Tibial nerve (tissue), 4 donors: ENCODE data around the gene SCAF1. TPM values are rescaled to one million over a fixed set of nuclear protein-coding genes. Genes with fewer than 3 reads are reported as not detected.
A peak's percentile ranks its signal among the peaks of the same experiment; 100 is the strongest.

Experiments used
- DNase-seq, 2 donors: peaks; one replicate each; pipeline ENCODE4 v3.0.0-alpha.2; 2019; ENCODE audit warnings: low spot score in 2 of 2
- H3K27ac ChIP-seq, 4 donors: fragments of 200-600 bp; sonication (generic) in 3 of 4; one replicate each; pipeline ENCODE4 v1.5.1; 2017 to 2019; ENCODE audit warnings: mild to moderate bottlenecking in 1 of 4
- H3K27me3 ChIP-seq, 2 donors: fragments of 200-600 bp; sonication (generic) in 1 of 2; one replicate each; pipeline versions ENCODE4 v1.5.1 to v1.6.0; 2017 to 2019
- H3K36me3 ChIP-seq, 3 donors: fragments of 200-600 bp; sonication (generic); one replicate each; pipeline ENCODE4 v1.5.1; 2018 to 2019
- H3K4me1 ChIP-seq, 4 donors: fragments of 200-600 bp; sonication (generic) in 3 of 4; one replicate each; pipeline ENCODE4 v1.5.1; 2017 to 2019
- H3K4me3 ChIP-seq, 4 donors: fragments of 200-600 bp; sonication (generic) in 3 of 4; one replicate each; pipeline ENCODE4 v1.5.1; 2017 to 2019; ENCODE audit warnings: mild to moderate bottlenecking in 1 of 4, moderate library complexity in 1 of 4
- H3K9me3 ChIP-seq, 4 donors: fragments of 200-600 bp; sonication (generic) in 3 of 4; one replicate each; pipeline ENCODE4 v1.5.1; 2017 to 2019
- CTCF ChIP-seq, 5 experiments: fragments of 200-600 bp in 3 of 5; fragments of 450-650 bp in 2 of 5; sonication (generic) in 3 of 5; IDR thresholded peaks; one replicate each; pipeline ENCODE4 v1.5.1; 2016 to 2019; ENCODE audit warnings: antibody characterized with exemption in 5 of 5, mild to moderate bottlenecking in 3 of 5, moderate library complexity in 2 of 5
- EP300 ChIP-seq, 2 donors: sonication (generic); formaldehyde crosslinking; IDR thresholded peaks; one replicate each; pipeline ENCODE4 v1.6.1; 2017; ENCODE audit warnings: antibody characterized with exemption in 2 of 2, mild to moderate bottlenecking in 1 of 2
- POLR2A ChIP-seq, 2 donors: fragments of 450-650 bp; IDR thresholded peaks; one replicate each; pipeline ENCODE4 v1.6.1; 2017; ENCODE audit warnings: antibody characterized with exemption in 2 of 2, mild to moderate bottlenecking in 2 of 2, moderate library complexity in 2 of 2
- WGBS, 2 donors: methylation state at CpG; one replicate each; pipeline ENCODE4 v1.1.5; 2018; 5-methylcytosine and 5-hydroxymethylcytosine counted together
- total RNA-seq, 4 donors: library from RNA; depleted of rRNA; stranded (reverse); fragments of >200 nt; gene quantifications; one replicate each; pipeline ENCODE4 v1.1.0, GENCODE V29; 2016

Gene SCAF1
- total RNA-seq, 4 donors from 2014 or later = 20.1 to 53.7 (median 31.1) TPM

- no peak for TF ChIP-seq EP300 (IDR thresholded peaks at IDR 0.05)
- TF ChIP-seq POLR2A (IDR thresholded peaks at IDR 0.05) = no peak
- TF ChIP-seq CTCF (IDR thresholded peaks at IDR 0.05) = no peak
- Histone ChIP-seq H3K4me1 (peaks cover 0 to 63% (median 31%) of the 10 kb centered on the region in 4 donors), H3K27ac (peak overlapping the region; percentile 76 to 100 (median 92)), H3K4me3 (peak overlapping the region; percentile 70 to 98 (median 84)), H3K9me3 (no peaks in the 10 kb centered on the region), H3K27me3 (no peaks in the 10 kb centered on the region), H3K36me3 (peaks cover 0 to 27% (median 7%) of the 10 kb centered on the region in 3 donors)
- DNase-seq = no peak
- 7% methylated on average over 4 to 5 of the region's 5 CpGs for WGBS, 2 donors
Measured at GRCh38 chr19:49642492-49643035, 555 bp downstream of the SCAF1 start.

- H3K27ac ChIP-seq = peak overlapping the region in 1 of 4 donors; percentile 20
- peaks cover 0 to 54% (median 24%) of the 10 kb centered on the region in 4 donors for H3K4me1 ChIP-seq
- H3K36me3 ChIP-seq = peaks cover 0 to 36% (median 7%) of the 10 kb centered on the region in 3 donors
- no peak for DNase-seq
- no peaks in the 10 kb centered on the region for H3K9me3 ChIP-seq
- no peaks in the 10 kb centered on the region for H3K27me3 ChIP-seq
- H3K4me3 ChIP-seq = no peak overlapping the region
- TF ChIP-seq EP300 (IDR thresholded peaks at IDR 0.05) (no peak), CTCF (IDR thresholded peaks at IDR 0.05) (no peak), POLR2A (IDR thresholded peaks at IDR 0.05) (no peak)
- 65 to 76% methylated on average over 2 of the region's 2 CpGs for WGBS, 2 donors
Measured at GRCh38 chr19:49643466-49643865, 1.5 kb downstream of the SCAF1 start.

- H3K27me3 ChIP-seq = no peaks in the 10 kb centered on the region
- 85 to 87% methylated on average over 11 of the region's 11 CpGs for WGBS, 2 donors
- H3K36me3 ChIP-seq = peaks cover 0 to 57% (median 21%) of the 10 kb centered on the region in 3 donors
- peaks cover 0 to 42% (median 15%) of the 10 kb centered on the region in 4 donors for H3K4me1 ChIP-seq
- no peaks in the 10 kb centered on the region for H3K9me3 ChIP-seq
- no peak overlapping the region for H3K4me3 ChIP-seq
- TF ChIP-seq POLR2A (IDR thresholded peaks at IDR 0.05) (no peak), CTCF (IDR thresholded peaks at IDR 0.05) (no peak), EP300 (IDR thresholded peaks at IDR 0.05) (no peak)
- no peak for DNase-seq
- H3K27ac ChIP-seq = no peak overlapping the region
Measured at GRCh38 chr19:49645592-49645991, 3.6 kb downstream of the SCAF1 start.

- Histone ChIP-seq H3K4me3 (no peak overlapping the region), H3K27me3 (no peaks in the 10 kb centered on the region), H3K27ac (no peak overlapping the region), H3K9me3 (no peaks in the 10 kb centered on the region), H3K36me3 (peaks cover 0 to 61% (median 21%) of the 10 kb centered on the region in 3 donors), H3K4me1 (peaks cover 0 to 42% (median 15%) of the 10 kb centered on the region in 4 donors)
- WGBS, 2 donors = 91 to 92% methylated on average over 13 of the region's 13 CpGs
- DNase-seq = no peak
- no peak for TF ChIP-seq CTCF (IDR thresholded peaks at IDR 0.05)
- no peak for TF ChIP-seq EP300 (IDR thresholded peaks at IDR 0.05)
- no peak for TF ChIP-seq POLR2A (IDR thresholded peaks at IDR 0.05)
Measured at GRCh38 chr19:49645995-49646394, 4.0 kb downstream of the SCAF1 start.

GRCh38 chr19:49646586-49646985, 4.6 kb downstream of the SCAF1 start:
- 90 to 94% methylated on average over 17 of the region's 17 CpGs for WGBS, 2 donors
- TF ChIP-seq POLR2A (IDR thresholded peaks at IDR 0.05) = no peak
- Histone ChIP-seq H3K4me1 (peaks cover 0 to 37% (median 13%) of the 10 kb centered on the region in 4 donors), H3K36me3 (peaks cover 0 to 67% (median 21%) of the 10 kb centered on the region in 3 donors), H3K9me3 (no peaks in the 10 kb centered on the region), H3K27ac (no peak overlapping the region), H3K4me3 (no peak overlapping the region), H3K27me3 (no peaks in the 10 kb centered on the region)
- no peak for DNase-seq
